Left lung (tissue), 10 donors: ENCODE data around the gene GRAMD4. TPM values are rescaled to one million over a fixed set of nuclear protein-coding genes. Genes with fewer than 3 reads are reported as not detected.

Experiments
- ATAC-seq: fragments of 200-7000 bp; cut with Tn5 transposase; one replicate; pipeline ENCODE4 v1.9.1; 2020; ENCODE audit warnings: moderate library complexity
- DNase-seq, 4 donors: peaks; one replicate each; pipeline ENCODE4 v3.0.0-alpha.2; 2013 to 2020
- H3K27ac ChIP-seq, 2 donors: fragments of 200-600 bp; sonication (generic) in 1 of 2; one replicate each; pipeline versions ENCODE4 v1.5.0 to v1.8.0; 2020 to 2021
- H3K27me3 ChIP-seq, 2 donors: fragments of 200-600 bp; sonication (generic) in 1 of 2; one replicate each; pipeline versions ENCODE4 v1.5.0 to v1.8.0; 2020 to 2021
- H3K36me3 ChIP-seq, 2 donors: fragments of 200-600 bp; sonication (generic) in 1 of 2; one replicate each; pipeline versions ENCODE4 v1.5.0 to v1.8.0; 2020 to 2021
- H3K4me1 ChIP-seq, 2 donors: fragments of 200-600 bp; one replicate each; pipeline ENCODE4 v1.8.0; 2021
- H3K4me3 ChIP-seq, 2 donors: fragments of 200-600 bp; sonication (generic) in 1 of 2; one replicate each; pipeline versions ENCODE4 v1.5.0 to v1.8.0; 2020 to 2021; ENCODE audit warnings: mild to moderate bottlenecking in 1 of 2
- H3K9me3 ChIP-seq, 2 donors: fragments of 200-600 bp; sonication (generic) in 1 of 2; one replicate each; pipeline versions ENCODE4 v1.5.0 to v1.8.0; 2020 to 2021
- intact Hi-C, 2 donors: fragments of 100-400 bp; cut with DNase I; formaldehyde crosslinking; loops; one replicate each; pipeline versions ENCODE4 v1.11.2 to v1.14.2; 2022
- polyA plus RNA-seq, 6 donors: library from polyadenylated mRNA; unstranded; fragments of 120-200 nt; gene quantifications; one replicate each; pipeline ENCODE4 v1.2.1, GENCODE V29; 2013; ENCODE audit not compliant: insufficient read length in 6 of 6
- total RNA-seq, 2 donors: library from RNA; stranded (reverse); fragmentation: NEBNext Ultra II Directional; extraction: Animal tissue kit (Norgen Biotek cat#: 25700); gene quantifications; one replicate each; pipeline ENCODE4 v1.2.1, GENCODE V29; 2021
- TF ChIP-seq, protein P1 (sequence below), 2 donors: fragments of 200-600 bp; sonication (generic) in 1 of 2; IDR thresholded peaks; one replicate each; pipeline versions ENCODE4 v1.5.0 to v1.8.0; 2021; ENCODE audit warnings: antibody characterized with exemption in 2 of 2
- donor health status: DM: no; HTN: yes; CAD: no.
- donor health status: DM: no; HTN: no; CAD: no.

Gene GRAMD4
- total and polyA plus RNA-seq, 8 donors = 25.2 to 78.2 (median 36.6) TPM

- ATAC-seq (no peak), DNase-seq (no peak)
- Histone ChIP-seq H3K9me3 (no peaks in the 10 kb centered on the region), H3K27ac (no peak overlapping the region), H3K36me3 (peaks cover 0 to 44% of the 10 kb centered on the region in 2 donors), H3K27me3 (no peaks in the 10 kb centered on the region), H3K4me3 (no peak overlapping the region), H3K4me1 (peaks cover 0 to 41% of the 10 kb centered on the region in 2 donors)
- TF ChIP-seq, protein P1, sequence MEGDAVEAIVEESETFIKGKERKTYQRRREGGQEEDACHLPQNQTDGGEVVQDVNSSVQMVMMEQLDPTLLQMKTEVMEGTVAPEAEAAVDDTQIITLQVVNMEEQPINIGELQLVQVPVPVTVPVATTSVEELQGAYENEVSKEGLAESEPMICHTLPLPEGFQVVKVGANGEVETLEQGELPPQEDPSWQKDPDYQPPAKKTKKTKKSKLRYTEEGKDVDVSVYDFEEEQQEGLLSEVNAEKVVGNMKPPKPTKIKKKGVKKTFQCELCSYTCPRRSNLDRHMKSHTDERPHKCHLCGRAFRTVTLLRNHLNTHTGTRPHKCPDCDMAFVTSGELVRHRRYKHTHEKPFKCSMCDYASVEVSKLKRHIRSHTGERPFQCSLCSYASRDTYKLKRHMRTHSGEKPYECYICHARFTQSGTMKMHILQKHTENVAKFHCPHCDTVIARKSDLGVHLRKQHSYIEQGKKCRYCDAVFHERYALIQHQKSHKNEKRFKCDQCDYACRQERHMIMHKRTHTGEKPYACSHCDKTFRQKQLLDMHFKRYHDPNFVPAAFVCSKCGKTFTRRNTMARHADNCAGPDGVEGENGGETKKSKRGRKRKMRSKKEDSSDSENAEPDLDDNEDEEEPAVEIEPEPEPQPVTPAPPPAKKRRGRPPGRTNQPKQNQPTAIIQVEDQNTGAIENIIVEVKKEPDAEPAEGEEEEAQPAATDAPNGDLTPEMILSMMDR (IDR thresholded peaks at IDR 0.05) = no peak
- intact Hi-C loops = no loop called here
These were observed 62.0 kb downstream of the GRAMD4 start for GRCh38 chr22:46682011-46682731.

GRCh38 chr22:46684706-46685105 lies 64.5 kb downstream of the GRAMD4 start:
- no peak overlapping the region for H3K27ac ChIP-seq
- DNase-seq (no peak), ATAC-seq (peak; percentile 8)
- intact Hi-C loops = no loop called here
- peaks cover 0 to 43% of the 10 kb centered on the region in 2 donors for H3K4me1 ChIP-seq
- TF ChIP-seq, protein P1 (IDR thresholded peaks at IDR 0.05) = no peak
- H3K4me3 ChIP-seq = no peak overlapping the region
- H3K9me3 ChIP-seq = no peaks in the 10 kb centered on the region
- peaks cover 0 to 51% of the 10 kb centered on the region in 2 donors for H3K36me3 ChIP-seq
- H3K27me3 ChIP-seq = no peaks in the 10 kb centered on the region

DNA sequence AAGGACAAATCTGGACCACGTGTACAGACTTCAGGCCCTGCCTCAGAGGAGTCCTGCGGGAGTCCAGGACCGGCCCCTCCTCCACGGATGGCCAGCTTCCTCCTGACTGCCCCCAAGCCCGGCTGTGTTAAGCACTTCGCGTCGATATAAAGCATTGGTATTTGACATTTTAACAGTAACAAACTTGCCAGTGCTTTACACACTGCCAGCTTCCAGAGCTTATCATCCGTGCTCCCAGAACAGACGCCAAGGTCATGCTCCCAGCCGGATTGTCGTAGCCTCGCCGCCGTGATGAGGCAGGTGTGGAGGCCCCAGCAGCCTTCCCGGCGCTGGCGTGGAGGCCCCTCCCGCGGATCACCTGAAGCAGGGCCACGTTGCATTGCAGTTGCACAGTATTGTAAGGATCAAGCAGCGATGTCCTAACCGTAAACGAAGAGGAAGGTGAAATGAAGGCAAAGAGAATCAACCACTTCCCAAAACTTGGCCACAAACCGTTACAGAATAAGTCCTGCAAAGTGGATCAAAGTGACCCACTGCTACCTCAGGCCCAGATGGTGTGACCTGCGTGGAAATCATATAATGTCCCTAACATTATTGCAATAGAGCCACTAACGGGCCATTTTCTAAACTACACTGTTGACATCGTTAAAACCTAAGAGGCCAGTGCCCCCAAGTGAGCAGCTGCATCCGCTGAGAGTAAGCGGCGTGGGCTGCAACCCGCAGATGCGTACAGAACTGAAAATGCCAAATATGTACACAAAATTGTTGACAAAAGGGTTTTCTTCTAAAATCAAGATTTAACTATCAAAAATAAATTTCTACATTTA lies 66.2 kb downstream of the GRAMD4 start:
- ATAC-seq (peak; percentile 28), DNase-seq (no peak)
- H3K4me3 ChIP-seq = no peak overlapping the region
- peaks cover 0 to 43% of the 10 kb centered on the region in 2 donors for H3K4me1 ChIP-seq
- no peaks in the 10 kb centered on the region for H3K9me3 ChIP-seq
- no peaks in the 10 kb centered on the region for H3K27me3 ChIP-seq
- TF ChIP-seq, protein P1 (IDR thresholded peaks at IDR 0.05) = no peak
- peaks cover 0 to 69% of the 10 kb centered on the region in 2 donors for H3K36me3 ChIP-seq
- intact Hi-C loops = no loop called here
- peak overlapping the region in 1 of 2 donors; percentile 55 for H3K27ac ChIP-seq

GRCh38 chr22:46687048-46687444 lies 66.9 kb downstream of the GRAMD4 start:
- no peak overlapping the region for H3K4me3 ChIP-seq
- H3K9me3 ChIP-seq = no peaks in the 10 kb centered on the region
- H3K27ac ChIP-seq = peak overlapping the region in 1 of 2 donors; percentile 55
- TF ChIP-seq, protein P1 (IDR thresholded peaks at IDR 0.05) = no peak
- peaks cover 0 to 75% of the 10 kb centered on the region in 2 donors for H3K36me3 ChIP-seq
- no peaks in the 10 kb centered on the region for H3K27me3 ChIP-seq
- peaks cover 0 to 43% of the 10 kb centered on the region in 2 donors for H3K4me1 ChIP-seq
- DNase-seq (no peak), ATAC-seq (no peak)
- intact Hi-C loops = no loop called here

GRCh38 chr22:46687460-46687859 lies 67.3 kb downstream of the GRAMD4 start:
- intact Hi-C loops = no loop called here
- peaks cover 0 to 79% of the 10 kb centered on the region in 2 donors for H3K36me3 ChIP-seq

More at GRCh38 chr22:46687460-46687859, 67.3 kb downstream of the GRAMD4 start:
- ATAC-seq = no peak
- H3K27me3 ChIP-seq = no peaks in the 10 kb centered on the region
- H3K4me1 ChIP-seq = peaks cover 0 to 43% of the 10 kb centered on the region in 2 donors
- TF ChIP-seq, protein P1 (IDR thresholded peaks at IDR 0.05) = no peak
- no peak overlapping the region for H3K4me3 ChIP-seq
- no peak for DNase-seq
- no peaks in the 10 kb centered on the region for H3K9me3 ChIP-seq
- no peak overlapping the region for H3K27ac ChIP-seq
